GM21515 (cell line): ENCODE measurements around the gene PAX7.

Experiments used
- ATAC-seq: cut with Tn5 transposase; IDR thresholded peaks from one replicate; pipeline ENCODE4 v1.9.1; 2021; ENCODE audit not compliant: unreplicated experiment

PAX7 gene

DNA sequence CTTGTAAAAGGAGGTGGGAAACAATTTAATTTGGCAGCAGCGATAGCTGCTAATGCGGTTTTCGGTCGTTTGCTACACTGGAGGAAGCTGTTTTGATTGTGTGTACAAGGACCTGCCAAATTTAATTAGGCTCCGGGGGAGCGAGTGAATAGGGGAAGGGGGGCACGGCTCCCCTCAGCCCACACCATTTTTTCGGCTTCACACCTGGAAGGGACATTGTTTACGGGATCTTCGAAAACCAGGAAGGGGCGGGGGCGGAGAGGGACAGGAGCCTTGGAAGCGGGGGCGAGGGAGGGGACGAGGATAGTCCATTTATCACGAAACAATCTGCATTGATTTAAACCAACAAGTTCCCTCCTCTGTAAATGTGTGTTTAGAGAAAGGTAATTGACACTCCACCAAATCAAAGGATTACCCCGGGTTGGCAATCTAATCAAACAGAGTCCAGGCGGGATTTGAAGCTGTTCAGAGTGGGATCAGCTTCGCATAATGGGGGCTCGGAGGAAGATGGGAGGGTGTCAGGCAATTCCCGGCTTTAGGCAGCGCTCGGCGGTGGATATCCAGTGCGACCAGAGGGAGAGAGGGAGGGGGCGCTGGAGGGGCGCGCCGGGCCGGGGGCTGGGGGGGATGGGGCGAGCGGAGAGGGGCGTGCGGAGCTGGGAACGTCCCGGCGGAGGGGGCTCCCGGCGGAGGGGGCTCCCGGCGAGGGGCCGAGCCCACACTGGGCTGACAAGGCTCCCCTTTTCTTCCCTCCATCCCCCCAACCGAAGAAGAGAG, 9.8 kb downstream of the PAX7 start:
- no peak for ATAC-seq

DNA sequence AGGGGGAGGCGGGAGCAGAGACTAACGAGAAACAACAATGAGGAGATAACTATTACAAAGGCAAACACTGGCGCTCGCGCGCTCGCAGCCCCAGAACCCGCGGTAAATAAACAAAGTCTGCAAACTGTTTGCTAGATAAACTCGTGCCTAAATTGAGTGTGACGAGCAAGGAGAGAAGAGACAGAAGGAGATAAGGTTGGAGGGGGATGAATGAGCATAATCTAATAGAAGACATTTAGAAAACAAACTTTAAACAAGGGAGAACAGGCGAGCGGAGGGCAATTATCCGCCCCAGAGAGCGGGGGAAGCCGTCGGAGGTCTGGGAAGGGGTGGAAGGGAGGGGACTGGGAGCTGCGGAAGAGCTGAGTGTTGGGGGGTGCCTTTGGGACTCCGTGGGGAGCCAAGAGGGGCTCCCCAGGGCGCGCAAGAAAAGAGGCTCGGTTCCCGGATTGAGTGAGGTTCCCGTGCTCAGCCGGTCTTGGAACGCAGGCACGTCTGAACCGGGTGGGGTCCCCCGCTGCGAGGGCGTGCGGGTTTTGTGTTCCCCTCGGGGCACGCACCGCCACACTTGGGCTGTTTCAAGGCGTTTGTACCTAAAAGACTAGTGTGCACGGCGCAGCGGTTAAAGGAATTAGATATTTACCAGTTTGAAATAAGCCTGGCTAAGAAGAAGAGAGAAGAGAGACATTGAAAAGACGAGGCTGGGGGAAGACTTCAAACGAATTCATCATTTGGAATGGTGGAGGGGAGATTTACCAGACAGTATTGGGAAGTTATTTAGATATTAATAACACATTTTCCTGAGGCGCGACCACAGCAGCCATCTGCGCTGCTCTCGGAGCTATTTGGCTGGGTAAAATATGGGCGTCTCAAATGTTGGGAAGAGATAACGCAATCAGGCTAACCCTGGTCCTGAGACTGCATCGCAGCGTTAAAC, 10.6 kb downstream of the PAX7 start:
- ATAC-seq: no peak

DNA sequence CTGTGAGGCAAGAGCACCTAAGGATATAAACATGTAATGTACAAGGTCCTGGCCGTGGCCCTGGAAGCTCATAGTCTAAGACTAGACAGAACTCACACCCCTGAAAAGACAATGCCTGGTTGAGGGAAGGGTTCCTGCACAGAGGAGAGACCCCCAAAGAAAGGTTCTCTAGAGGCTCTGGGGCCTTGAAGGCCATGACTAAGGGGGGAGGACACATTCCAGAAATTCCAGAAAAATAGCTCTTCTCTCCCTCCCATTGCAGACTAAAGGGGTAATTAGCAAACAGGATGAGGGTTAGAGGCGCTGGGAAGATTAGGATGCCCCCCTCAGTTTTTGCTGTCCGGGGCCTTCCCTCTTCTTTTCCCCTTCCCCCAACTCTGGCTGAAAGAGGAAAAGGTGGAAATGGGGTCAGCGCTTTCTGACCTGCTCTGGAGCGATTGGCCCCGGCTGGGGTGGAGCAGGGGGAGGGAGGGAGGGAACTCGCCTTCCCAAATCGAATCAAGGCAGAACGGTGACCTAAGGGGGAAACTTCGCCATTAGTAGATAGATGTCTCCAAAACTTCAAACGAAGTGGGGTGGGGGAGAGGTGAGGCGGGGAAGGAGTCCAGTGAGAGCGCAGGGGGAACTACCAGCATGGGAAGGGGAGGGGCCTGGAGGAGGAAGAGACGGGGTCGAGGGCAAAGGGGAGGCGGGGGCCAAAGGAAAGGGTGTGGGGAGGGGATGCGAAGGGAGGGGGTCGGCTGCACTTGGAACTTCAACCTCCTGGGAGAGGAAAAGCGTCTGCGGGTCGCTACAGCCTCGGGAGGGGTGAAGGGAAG, 11.8 kb downstream of the PAX7 start:
- no peak for ATAC-seq

DNA sequence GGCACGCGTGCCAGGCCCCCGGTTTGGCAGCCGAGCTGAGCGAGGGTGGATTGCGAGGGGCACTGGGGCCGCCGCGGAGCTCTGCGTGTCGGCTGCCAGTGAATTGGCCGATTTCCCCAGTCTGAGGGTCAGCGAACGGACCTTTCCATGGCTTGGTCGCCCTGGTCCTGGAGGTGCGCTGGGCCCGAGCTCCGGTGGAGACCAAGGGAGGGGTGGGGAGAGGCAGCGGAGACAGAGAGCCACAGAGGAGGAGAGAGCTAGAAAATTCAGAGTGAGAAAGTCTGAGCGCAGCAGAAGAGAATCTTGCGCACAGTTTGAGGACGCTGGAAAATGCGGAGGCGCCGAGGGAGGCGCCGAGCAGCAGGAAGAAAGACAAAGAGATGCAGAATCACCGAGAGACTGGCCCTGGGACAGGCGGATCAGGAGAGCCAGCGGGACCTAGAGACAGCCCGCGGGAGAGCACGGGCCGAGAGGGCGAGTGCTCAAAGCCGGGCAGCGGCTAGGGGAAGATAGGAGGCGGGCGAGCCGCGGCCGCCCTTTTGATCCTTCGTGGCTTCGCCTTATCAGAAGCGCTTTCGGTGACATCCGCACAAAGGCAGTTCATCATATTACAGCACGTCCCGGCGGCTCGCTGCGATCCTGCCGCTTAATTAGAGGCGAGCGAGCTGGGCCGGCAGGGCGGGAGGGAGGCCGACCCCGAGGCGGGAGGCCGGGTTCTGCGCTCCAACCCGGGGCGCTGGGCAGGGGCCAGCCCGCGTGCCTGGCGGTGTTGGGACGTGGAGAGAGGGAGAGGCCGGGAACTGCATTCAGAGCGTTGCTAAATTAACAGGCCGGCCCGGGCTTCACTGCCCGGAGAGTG, 12.7 kb downstream of the PAX7 start:
- no peak for ATAC-seq

DNA sequence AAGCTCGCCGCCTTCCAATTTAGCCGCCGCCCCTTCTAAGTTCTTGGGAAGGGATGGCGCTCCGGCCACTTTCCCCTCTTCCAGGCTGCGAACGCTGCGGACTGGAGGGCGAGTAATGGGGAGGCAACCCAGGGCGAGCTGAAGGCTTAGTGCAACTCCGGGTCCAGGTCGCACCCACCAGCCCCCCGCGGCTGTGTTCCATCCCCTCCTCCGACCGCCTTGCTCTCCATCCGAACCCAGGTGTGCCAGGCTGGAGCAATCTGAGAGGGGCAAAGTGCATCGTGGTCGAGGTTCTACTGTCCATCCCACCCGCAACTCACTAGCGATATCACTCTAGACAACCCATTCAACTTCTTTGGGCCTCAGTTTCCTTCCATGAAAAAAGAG, 13.4 kb downstream of the PAX7 start:
- ATAC-seq: no peak

DNA sequence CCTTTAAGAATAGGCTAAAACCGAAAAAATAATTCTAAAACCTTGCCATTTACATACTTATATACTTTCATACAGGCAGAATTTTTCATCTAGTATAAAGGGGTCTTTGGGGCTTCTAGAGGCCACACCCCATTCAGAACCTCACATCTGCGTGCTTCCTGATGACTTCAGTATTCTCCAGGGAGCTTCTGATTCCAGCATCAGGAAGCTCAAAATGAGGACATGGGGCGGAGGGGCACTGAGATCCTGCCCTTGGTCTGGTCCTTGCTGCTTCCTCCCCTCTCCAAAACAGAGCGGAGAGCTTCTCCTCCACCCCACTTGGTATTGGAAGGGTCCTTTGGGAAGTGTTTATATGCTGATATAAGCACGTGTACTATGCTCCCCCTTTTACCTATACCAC, 13.8 kb downstream of the PAX7 start:
- ATAC-seq: no peak

DNA sequence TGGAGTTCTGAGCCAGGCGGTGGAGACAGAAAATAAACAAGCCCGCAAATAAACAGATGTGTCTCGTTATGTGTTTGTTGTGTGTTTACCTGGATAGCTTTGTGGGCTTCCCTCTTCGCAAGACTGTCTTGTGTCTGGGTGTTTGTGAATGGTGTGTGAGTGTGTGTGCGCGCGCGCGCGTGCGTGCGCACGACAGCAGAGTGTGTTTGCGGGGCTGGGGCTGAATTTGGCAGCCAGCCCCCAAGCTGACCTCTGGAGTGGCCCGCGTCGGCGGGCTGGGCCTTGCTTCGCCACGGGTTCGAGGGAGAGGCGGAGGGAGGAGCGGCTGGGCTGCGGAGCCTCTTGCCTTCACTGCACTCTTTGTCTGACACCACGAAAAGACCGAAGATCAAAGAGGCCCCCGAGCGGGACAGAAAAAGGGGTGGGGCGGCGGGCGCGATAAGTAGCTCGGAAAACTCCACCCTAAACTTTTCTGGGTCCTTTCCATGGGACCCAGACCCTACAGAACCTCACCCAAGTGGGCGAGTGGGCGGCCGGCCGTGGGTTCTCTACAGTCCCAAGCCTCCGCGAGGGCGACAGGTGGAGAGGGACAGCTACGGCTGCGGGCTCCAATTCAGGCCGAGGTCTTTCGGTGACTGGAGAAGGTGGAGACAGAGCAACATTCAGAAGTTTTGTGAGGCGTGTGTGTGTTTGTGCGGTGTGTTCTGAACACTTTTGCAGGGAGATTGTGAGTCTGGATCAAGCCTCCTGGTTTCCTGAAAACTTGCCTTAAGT, 14.5 kb downstream of the PAX7 start:
- ATAC-seq: no peak

DNA sequence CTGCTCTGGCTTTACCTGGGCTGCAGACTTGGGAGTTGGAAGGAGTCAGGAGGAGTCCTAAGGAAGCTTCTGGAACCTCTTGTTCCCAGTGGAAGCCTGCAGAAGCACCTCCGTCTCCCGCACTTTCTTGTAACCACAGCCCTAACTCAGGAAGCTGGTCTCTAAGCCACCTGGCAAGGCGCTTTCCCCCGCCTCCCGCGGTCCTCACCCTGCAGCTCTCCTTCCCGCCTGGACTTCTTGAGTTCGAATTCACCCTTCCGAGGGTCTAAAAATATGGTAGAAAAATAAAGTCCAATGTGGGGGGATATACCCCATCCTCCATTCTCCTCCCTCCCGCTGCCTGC, 15.1 kb downstream of the PAX7 start:
- no peak for ATAC-seq

DNA sequence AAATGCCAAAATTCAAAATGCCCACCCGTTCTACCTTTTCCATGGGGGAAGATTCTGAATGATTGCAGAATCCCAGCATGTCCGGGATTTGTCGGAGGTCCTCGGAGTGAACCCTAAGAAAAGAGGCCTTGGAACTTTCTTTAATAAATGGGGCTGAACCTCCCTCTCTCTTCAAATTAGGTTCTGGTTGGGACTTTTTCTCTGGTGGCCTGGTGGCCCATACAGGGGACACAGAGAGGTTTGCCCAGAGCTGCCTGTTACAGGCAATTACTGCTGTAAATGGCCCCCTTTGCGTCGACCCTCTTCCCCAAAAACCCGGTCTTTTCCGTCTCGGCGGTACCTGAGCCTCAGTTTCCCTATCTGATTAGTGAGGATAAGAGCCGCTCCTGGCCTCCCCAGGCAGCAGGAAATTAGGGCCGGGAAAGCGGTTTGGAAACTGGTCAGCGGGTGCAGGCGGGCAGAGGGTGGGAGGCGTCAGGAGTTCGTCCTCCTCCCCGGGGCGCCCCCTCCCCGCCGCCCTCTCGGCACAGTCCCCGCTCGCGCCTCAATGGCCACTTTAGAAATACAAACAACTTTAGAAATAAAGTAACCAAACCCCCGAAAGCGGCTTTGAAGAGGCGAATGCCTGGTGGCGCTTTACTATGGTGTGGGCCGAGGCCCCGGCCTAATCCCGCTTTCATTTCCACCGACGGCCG, 15.6 kb downstream of the PAX7 start:
- ATAC-seq: no peak

DNA sequence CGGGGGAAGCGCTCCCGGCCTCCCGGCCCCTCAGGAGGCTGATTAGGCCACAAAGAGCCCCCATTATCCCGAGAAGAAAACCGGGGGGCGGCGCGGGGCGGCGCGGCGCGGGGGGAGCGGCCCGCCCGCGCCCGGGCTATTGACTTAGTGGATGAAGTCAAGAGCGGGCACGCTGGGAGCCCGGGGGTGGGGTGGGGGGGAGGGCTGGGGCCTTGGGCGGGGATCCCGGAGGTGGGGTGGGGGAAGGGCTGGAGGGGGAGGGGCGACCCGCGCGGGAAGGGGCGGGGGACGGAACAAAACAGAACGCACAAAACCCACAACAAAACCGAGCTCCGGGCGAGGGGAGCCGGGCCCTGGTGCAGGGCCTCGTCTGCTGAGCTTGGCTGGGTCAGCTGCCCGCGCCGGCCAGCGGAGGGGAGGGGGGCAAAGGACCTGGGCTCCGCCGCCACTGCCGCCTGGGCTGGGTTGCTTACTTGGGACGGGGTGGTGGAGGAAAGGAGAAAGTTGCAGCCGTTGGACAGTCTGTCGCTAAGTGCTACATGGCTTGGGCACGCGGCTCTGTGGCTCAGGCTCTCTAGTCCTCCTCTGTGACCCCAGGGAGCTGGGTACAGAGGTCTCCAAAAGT, 16.3 kb downstream of the PAX7 start:
- no peak for ATAC-seq

DNA sequence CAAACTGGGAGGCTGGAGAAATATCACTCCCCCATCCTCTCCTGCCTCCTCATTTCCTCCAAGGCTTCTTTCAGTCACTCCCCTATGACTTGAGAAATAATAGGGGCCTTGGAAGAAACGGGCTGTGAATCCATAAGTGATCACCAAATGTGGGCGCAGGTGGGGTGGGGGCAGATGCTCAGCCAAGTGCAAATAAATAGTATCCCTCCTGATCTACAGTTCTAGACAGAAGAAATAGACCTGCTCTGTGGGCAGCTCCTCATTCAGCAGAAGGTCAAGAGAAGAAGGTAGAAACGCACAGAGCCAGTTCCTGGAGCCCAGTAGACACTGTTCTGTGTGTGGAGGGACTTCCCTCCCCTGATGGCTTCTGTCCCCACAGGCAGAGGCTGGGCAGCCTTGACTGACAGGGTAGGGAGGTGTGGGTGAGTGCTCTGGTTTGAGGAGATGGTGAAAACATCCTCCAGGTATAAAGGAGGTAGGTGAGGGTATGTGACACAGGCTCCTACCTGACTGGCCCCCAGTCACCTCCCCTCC, 17.1 kb downstream of the PAX7 start:
- ATAC-seq: no peak

DNA sequence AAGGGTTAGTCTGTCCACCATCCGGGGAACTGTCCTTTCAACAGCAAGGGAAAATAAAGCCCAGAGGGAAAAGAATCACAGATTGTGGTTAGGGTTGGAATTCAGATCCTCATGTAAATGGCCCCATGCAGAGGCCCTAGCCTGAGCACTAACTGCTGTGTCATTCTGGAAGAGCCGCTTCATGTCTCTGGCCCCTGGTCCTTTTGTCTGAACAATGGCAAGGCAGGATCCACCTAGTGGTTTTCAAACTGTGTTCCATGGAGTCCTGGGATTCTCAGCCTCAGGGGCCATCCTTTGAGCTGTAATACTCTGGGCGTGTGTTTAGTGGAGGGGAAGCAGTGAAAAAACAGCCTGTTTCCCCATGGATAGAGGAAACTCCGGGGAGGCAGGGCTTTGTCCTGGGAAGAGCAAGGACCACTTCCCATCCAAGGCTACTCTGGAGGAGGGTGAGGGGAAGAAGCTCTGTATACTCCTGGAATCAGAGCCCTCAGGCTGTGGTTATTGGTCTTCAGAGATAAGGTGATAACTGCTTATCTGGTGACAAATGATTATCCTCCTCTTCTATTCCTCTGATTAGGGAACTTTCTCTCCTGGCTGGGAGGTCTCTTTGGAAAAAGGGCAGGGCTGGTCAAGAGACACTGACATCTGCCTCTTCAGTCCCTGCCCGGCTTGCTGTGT, 19.2 kb downstream of the PAX7 start:
- ATAC-seq: no peak

DNA sequence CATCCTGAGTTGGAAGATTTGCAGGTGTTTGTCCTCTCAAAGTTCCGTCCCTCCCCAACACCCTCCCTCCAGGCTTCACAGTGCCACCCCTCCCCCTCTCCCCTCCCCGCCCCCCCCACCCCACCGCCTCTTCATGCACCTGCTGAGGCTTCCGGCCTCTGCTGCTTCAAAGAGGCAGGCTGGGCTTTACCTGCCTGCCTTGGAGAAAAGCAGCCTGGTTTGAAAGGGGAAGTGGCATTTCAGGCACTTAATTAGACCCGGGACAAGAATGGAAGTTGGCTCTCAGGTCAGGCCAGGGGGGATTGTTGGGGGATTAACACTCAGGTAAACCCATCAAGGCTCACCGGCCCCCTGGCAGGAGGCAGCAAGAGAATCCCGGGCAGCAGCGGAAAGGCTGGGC, 21.1 kb downstream of the PAX7 start:
- no peak for ATAC-seq

DNA sequence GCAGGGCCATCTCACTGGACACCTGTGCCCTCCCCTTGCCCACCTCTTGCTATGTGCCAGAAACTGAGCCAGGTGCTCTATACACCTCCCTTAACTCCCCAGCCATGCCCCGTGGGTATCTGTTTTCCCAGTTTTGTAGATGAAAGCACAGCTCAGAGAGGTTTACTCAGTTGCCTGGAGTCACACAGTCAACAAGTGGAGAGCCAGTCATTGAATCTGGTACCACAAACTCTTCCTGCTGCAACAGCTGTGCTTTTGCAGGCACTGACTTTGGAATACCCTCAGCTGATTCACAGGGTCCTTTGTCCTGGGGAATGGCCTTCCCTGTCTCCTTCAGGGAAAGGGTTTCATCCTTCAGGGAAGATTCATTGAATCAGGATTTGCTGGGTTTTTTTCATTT, 22.1 kb downstream of the PAX7 start:
- ATAC-seq: no peak

DNA sequence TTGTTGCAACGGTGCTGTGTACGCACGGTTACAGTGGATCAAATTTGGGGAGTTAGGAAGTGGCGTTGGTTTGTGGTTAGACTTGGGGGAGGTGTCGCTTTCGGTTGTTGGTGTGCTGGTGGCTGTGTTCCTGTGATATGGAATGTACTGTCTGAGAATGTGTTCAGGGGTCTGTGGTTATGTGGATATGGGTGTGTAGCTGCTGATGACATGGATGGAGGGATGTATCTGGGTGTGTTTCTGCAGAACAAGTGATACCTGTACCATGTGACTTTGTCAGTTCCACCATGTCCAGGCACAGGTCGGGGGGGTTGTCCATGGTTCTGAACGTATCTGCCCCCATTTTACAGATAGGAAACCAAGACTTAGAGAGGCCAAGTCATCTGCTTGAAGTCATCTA, 22.7 kb downstream of the PAX7 start:
- no peak for ATAC-seq

DNA sequence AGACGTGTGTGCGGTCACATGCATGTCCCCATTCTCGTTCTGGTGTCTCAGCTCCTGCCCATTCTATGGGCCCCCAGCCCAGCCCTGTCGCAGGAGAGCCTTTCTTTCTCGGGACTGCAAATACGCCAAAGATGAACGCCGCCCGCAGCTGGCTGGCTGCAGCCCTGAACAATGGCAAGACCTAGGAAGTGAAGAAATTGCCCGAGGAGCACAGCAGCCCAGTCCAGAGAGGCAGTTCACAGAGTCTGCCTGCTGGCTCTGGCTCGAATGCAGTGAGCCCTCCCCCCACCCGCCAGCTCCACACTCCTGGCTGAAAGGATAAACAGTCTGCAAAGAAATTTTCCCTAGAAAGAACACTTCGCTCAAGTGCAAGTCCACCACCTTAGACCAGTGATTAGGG, 23.3 kb downstream of the PAX7 start:
- ATAC-seq: no peak

DNA sequence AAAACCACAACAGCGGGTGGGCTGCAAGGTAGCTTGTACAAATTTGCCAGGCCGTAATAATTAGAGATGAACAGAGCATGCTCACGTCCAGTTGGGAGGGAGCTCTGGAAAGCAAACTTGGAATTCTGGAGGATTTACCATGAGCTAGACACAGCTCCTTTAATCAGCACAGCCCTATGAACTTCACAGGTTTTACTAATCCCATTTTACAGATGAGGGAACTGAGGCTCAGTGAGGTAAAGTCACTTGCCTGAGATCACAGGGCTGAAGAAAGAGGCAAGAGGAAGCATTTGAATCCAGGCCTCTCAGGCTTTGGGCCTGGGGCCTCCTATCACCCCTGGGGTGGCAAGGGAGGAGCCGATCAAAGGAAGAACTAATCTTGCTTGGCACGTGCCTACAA, 24.0 kb downstream of the PAX7 start:
- ATAC-seq: no peak
